Inflammatory macrophage treated with lipopolysaccharide for 4 hours (primary cell): Measurements from ENCODE around the gene ALKBH3.

ENCODE experiments used
- DNase-seq: peaks from one replicate; pipeline ENCODE4 v3.0.0-alpha.2; 2020

ALKBH3 gene

DNA sequence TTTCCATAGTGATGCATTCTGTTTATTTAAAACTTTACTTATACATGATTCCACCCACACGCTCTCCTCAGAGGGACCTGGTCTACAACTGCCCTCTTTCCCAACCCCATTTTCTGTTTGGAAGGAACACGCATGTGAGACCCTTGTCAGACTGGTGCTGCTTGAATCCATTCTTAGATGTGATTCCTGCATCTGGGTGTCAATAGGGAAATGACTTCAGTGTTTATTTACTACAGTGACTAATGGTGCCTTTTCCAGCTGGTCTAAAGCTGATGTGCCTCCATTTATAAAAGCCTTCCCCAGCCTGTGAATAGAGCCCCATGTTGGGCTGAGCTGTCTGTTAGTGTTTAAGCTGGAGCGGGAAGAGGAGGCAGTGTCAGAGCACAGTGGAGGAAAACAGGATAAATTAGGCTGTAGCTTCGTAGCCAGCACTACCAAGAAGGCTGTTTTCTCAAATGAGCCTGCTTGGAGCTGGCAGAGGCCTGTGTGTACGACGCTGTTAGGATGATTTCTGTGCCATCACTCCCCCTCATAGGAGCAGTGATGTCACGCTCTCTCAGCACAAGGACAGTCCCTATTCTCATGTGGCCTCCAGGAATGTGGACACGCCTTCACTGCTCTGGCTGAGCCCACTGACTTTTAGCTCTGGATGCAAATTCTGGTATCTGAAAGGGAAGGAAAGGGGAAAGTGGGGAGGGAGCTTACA lies 42.9 kb downstream of the ALKBH3 start:
- no peak for DNase-seq

DNA sequence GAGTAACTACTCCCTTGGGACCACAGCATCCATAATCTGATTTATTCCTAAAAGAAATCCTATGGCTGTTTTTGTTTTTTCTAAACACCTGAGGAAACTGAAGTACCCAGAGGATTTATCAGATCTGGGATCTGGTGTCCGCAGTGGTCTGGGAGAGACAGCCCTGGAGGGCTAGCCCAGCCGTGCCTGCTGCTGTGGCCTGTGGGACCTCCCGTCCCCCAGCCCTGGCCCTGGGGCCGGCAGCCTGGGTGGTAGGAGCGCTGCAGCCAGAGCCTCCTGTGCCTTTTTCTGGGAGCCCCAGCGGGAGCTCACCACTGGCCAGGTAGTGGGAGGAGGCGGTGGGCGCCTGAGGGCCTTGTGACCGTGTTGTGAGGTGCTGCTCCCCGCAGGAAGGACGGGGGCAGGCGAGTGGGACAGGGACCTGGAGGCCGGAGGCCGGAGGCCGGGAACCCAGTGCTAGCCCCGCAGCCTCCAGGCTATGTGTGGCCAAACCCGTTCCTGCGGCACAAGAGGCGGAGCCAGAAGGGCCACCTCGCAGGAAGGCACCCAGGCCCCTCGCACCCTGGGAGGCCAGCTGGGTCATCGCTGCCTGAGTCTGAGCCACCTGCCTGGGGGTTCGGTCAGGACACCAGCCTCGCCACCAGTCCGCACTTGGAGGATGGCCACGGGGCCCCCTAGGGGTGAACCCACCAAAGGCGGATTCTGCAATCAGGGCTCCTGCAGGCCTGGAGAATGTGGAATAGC lies 43.7 kb downstream of the ALKBH3 start:
- no peak for DNase-seq

DNA sequence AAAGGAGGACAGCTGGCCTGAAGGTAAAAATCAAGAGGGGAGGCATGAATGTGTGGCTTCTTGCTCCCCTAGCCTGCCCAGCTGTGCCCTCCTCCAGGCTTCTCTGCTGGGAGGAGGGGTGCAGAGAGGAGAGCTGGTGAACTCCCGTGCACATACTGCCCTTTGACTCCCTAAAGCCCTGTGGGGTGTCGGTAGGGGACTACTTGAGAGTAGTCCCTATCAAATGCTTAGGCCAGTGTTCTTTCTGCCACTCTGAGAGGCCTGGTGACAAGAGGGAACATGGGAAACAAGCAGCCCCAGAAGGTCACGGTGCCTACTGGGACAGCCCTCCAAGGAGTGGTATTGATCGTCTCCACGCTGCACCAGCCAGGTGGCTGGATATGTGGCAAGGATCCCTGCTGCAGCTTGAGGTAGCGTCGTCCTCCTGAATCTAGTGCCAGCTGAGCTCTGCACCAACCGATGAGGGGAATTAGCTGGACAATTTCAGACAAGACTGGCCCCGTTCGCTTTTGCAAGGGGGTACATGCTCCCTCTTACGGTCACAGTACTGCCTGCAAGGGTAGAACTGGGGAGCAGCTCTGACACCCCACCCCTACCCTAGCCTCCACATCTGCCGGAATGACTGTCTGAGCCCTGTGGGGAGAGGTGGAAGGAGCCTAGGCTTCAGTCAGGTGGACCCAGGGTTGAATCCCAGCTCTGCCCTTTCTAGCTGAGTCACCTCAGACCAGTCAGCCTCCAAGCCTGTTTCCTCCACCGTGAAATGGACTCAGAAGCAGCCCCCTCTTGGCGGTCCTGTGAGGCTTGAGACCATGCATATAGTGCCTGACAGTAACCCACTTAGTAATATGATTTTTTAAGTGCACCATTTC lies 44.7 kb downstream of the ALKBH3 start:
- DNase-seq, result no peak

DNA sequence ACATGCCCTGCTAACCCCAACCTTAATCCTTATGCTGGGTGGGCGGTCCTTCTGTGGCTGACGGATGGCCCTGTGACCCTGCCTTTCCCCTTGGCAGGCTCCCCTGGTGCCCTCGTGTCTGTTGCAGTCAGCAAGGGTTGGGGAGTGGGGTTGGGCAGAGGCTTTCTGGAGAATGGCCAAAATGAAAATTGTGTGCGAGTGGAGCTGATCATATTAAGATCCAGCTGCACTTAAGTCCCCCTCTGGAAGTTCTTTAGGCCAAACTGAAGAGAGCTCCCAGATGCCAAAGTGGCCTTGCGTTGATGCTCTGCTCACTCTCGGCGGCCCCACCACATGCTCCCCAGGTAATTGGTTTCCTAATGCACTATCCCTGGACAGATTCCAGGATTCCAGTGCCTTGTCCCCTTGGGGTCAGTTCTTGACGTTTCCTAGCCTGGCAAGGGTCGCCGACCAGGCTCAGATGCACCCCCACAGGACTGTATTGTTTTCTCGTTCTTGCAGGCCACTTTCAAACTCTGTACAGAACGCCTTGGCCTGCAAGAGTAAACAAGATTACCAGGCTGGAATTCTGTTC lies 45.4 kb downstream of the ALKBH3 start:
- DNase-seq, result no peak

DNA sequence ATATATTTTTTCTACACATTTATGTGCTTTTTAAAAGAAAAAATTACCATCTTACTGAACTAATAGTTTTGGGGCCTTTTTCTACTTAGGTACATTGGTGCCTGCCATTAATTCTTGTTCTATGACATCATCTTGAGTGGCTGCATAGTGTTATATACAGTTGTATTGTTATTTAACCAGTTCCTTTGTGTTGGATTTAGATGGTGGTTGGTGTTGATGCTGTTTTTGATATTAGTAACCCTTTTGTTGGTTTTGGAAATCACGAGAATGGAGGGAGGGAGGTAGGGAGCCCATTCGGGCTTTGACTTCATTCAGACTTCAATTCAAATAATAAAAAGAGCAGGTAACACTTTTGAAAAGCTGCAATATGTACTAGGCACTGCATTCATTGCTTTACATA lies 46.4 kb downstream of the ALKBH3 start:
- DNase-seq, result no peak

DNA sequence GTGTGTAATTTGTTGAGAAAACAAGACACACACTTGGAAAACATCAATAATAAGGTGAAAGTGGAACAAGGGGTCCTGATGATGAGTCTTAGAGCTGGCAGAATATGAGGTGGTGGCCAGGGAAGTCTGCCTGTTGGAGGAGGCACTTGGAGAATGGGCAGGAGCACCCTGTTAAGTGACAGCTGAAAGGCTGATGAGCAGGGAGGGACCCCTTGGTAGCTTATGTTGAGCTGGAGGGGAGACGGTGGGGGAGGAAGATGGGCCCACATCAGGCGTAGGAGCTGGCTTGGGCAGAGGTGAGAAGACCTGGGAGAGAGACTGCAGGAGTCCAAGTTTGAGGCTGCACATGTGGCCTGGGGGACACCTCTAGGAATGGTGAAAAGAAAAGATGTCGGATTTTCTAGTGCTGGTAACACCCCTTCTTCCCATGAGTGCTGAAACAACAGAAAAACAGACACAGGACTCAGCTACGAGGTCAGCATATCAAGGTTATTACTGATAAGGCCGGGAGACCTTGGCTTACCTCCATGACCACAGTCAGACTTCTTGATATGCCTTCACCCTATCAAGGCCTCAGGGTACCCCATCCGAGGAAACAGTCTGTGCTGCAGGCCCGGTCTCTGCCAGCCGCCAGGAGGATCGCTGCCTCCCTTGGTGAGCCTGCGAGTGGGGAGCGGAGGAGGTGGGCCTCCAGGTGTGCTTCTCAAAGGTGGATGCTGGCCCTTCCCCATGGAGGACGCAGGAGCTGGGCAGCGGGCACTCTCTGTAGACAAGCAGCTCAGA lies 47.5 kb downstream of the ALKBH3 start:
- DNase-seq, result no peak

DNA sequence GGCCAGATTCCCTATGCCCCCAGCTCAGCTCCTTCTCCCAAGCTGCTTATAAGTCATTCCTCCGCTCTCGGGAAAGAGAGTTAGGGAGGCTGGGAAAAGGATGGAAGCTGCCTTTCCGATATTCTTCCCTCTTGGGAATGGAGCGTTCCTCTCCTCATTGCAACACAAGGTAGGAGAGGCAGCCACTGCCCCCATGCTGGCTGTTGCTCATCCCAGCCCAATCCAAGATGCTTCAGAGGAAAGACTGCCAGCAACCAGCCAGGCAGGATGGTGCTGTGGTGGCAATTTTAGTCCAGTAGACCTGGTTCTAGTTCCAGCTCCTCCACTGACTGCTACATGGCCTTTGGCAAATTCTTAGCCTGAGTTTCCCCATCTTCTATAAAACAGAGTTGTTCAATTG lies 48.1 kb downstream of the ALKBH3 start:
- DNase-seq, result no peak

DNA sequence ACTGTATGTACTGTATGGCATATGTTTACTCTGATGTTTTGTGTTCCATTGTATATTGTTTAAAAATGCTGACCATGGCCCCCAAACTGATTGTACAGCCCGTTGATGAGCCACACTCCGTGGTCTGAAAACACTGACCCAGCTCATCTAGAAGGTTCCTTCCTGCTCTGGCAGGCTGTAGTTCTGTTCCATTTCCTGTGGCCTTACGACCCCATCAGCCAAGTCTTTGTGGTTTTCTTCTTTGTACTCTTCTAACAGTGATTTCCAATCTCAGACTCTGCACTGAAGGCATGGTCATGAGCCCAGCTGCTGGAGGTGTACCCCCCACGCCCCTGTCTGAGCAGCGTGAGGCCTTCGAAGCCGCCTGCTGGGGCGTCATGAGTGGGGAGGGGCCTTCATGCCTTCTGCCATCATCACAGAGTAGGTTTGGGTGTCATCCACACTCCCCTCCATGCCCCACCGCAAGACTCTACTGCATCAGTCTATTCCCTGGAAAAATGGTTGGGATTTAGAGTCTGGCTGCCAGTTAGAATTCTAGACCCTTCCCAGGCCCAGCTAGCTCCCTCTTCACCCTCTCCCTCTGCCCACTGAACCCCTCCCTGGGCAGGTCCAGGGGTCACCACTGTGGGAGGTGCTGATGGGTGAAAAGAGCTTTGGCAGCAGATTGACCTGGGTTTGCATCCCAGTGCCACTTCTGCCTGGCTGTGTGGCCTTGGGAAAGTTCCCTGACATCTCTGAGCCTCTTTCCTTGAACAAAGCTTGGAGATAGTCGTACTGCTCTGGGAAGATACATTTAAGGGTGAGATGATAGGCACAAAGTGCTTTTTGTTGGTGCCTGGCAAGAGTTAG lies 50.5 kb downstream of the ALKBH3 start:
- no peak for DNase-seq

DNA sequence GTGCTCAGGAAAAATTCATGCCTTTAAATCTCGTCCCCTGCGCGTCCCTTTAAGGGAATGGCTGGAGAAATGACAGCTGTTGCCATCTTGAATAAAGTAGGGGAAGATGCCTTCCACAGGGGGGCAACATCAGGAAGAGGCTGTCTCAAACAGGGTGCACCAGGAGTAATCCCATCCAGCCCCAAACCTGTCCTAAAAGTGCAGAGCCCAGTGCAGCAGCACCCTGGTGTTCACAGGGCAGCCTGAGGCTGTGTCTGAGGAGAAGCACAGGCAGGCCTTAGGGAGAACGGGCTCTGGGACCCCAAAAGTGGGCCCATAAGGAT lies 51.0 kb downstream of the ALKBH3 start:
- no peak for DNase-seq

DNA sequence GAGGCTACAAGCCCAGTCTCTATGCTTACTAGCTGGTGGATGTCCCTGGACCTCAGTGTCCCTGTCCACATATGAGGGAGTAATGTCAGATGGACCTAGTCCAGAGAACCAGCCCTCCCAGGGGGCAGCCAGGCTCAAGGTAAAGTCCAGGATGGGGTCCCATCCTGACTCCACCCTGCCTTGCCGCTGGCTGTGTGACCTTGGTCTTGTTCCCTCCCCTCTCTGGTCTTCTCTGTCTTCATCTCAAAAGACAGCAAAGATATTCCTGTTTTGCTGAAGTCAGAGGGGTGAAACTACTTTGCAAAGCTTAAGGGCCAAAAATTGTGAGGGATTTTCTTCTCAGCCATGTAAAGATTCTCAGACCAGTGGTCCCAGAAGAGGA lies 52.6 kb downstream of the ALKBH3 start:
- no peak for DNase-seq

DNA sequence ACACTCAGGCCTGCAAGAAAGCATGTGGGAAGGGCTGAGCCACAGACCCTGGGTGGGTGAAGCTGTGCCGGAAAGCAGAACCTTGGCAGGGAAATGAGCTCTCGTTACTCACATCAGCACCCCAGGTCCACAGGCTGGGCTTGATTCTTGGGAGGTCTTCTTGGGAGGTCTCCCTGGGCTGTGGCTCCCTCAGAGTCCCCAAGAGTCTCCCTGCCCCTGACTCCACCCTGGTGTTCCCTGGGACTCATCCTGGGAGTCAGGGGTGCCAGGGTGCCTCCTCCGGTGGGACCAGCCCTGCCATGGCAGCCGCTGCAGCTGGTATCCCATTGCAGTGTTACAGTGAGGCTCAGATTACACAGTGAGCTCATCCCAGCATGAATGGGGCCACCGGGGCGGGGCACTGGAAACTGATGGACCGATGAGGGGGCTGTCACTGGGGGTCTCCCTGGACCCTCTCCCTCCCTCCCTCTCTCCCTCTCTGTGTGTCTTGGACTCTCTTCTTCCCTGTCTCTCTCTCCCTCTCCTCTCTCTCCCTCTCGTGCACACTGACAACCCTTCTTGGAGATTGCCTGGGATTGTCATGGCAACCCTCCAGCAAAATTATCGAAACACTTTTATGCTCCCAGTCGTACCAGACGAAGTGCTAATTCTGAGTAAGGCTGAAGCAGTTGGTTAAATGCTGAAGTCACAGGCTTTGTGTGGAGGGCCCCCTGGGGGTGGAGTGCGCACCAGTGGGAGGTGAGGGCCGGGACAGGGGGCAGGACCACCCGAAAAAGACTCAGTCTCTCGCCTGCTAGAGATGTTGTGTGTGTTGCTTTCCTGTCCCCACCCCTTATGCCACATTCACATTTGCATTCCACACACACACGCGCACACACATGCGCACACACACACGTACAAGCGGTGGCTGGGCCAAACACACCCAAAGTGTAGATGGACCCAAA lies 53.2 kb downstream of the ALKBH3 start:
- DNase-seq, result no peak

DNA sequence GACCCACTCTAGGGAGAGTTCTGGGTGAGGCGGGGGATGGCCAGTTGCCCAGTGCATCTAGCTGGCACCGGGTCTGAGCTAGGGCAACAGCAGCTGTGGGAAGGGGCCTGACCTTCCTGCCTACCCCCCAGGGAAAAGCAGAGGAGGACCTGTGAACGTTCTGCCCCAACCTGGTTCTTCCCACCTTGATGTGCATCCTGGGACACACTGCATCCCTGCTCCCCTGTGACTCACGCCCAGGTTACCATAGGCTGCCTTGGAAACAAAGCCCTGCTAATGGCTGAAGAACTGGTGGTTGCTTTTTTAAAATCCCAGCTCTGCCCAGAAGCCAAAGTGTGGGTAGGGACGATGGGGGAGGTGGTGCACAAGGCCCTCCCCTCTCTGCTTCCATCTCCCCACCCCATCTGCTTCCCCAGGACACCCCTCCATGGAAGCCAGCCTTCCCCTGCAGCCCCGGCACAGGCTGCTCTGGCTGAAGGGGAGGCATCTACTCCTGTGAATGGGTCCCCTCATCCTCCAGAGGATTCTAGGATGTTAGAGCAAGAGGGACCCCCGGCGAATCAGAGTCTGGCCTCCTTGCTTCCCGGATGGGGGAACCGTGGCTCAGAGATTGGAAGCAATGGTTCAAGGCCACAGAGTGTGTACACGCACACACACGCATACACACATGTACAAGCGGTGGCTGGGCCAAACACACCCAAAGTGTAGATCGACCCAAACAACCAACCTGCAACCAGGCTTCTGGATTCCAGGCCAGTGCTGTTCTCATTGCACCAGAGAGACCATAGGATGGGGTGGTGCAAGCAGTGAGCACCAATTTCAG lies 54.2 kb downstream of the ALKBH3 start:
- no peak for DNase-seq

DNA sequence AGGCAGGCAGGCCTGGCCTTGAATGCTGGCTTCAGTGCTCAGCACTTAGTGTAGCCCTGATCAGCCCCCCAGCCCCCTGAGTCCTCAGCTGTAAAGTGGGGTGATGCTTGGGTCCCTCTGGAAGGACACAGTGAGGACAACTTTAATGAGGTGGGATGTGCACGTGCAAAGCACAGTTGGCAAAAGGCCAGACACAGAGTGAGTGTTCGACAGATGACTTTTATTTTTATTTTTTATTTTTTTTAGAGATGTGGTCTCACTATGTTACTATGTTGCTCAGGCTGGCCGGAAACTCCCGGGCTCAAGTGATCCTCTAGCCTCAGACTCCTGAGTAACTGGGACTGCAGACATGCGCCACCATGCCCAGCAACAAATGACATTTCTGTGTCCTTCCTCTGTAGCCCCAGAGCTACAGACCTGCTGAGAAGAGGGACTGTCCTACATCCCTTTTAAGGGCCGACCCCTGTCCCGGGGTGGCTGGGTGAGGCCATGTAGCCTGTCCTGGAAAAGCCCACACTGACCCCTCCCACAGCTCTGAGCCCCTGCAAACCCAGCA lies 54.9 kb downstream of the ALKBH3 start:
- no peak for DNase-seq

DNA sequence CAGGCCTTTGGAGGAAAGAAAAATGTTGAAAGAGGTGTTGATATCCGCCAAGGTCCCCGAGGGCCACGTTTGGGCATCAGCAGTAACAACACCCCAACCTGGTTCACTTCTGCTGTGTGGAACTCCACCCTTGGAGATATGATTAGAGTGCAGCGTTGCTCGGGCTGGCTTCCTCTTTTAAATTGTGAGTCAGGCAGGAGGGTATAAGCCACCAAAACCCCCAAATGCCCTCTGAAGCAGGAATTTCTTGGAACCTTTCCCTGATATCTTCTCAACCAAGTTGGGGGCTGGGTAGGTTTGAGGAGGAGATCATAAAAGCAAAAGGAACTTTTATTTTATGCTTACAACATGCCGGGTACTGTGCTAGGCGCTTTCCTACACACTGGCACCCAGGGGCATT lies 55.4 kb downstream of the ALKBH3 start:
- no peak for DNase-seq

DNA sequence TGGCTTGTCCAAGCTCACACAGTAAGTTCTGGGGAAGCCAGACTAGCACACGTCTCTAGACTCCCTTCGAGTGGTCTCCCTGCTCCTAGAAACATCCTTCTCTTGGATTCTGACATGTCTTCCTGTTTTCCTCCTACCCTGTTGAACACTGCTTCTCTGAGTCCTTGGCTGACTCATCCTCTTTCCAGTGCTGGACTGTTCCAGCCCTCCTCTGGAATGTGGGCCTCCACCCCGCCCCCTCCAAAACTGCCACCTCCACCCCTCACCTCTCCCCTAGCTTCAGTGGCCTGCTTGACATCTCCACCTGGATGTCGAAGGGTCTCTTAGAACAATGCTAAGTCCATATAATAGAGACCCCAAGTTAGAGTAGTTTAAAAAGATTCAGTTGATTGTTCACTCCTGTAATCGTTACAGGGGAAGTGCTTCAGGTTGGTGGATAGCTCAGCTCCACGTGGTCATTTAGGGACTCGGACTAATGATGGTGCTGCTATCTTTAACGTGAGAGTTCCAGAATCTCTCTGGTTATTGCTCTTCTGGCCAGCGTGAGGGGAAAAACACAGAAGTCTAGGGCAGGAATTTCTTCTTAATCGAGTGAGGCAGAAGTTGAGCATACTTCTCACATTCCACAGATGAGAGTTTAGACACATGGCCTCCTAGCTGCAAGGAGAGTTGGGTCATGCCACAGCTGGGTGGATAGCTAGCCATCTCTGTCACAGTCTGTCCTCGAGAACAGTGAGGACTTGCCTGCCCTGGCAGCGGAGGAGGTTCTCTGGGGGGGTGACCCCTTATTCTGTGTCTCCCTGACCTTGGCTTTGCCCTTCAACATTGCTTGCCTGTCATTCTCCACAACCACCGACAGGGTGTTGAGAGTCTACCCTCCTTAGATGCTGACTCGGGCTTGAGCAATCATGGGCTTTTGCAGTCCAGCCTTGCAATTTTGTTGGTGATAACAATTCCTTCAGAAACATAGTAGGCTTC lies 57.1 kb downstream of the ALKBH3 start:
- peak; percentile 76 for DNase-seq

DNA sequence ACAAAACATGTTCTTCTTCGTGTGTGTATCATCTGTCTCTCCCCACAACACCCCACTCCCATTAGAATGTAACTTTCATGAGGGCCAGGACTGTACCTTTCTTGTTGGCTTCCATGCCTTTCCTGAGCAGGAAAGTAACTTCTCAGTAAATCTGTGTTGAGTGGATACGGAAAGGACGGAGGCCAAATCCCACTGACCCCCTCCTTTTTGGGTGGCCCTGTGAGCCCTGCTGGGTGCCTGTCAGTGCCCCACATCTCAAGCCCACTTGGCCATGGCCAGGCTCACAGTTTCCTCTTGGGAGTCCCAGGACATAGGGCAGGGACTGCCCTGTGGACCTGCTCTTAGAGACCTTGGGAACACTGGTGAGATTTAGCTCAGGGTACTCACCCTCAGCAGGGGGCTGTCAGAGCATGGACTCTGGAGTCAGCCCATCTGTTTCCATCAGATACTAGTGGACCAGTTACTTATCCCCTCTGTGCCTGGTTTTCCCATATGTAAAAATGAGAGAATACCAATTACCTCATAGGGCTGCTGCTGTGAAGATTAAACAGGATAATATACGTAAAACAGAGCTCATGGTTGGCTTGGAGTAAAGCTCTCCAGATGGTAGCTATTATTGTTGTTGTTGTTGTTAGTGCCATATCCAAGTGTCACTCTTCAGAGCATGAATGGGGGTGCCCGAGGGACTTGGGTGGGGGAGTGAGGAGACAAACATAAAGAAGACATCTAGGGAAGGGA lies 60.8 kb downstream of the ALKBH3 start:
- no peak for DNase-seq

DNA sequence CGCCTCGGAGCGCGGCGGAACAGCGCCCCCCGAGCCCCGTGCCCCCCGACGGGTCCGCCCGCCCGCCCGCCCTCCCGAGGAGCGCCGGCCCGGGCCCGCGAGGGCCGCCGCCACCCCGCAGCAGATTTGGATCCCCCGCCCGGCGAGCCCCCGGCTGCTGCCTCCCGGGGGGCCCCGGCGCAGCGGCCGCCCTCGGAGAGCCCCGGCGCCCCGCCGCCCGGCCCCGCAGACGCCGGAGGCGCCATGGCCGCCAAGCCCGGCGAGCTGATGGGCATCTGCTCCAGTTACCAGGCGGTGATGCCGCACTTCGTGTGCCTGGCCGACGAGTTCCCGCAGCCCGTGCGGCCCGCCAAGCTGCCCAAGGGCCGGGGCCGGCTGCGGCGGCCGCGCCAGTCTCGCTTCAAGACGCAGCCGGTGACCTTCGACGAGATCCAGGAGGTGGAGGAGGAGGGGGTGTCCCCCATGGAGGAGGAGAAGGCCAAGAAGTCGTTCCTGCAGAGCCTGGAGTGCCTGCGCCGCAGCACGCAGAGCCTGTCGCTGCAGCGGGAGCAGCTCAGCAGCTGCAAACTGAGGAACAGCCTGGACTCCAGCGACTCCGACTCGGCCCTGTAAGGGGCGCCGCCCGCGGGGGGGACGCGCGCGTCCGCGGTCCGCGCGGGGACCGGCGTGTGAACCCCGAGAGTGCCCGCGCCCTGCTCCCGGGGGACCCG lies 62.2 kb downstream of the ALKBH3 start:
- no peak for DNase-seq
